ENCODE results near the gene ZNF22. TPM values are rescaled to one million over a fixed set of nuclear protein-coding genes. Genes with fewer than 3 reads are reported as not detected.
A peak's percentile ranks its signal among the peaks of the same experiment; 100 is the strongest.

The ZNF22 gene
- total RNA-seq, 2 experiments from 2014 or later = 18.7 to 19.5 TPM

- H3K4me3 Mint-ChIP-seq = no peak overlapping the region
- H3K9me3 Mint-ChIP-seq = no peaks in the 10 kb centered on the region
- DNase-seq = no peak
- intact Hi-C loops (cut with micrococcal nuclease) = loop anchor here (10.0 kb wide), 1 partner anchor 1151 kb away; no protein-coding TSS in a partner anchor
- CTCF ChIA-PET = interaction anchor here (0.6 to 4.8 kb wide), 2 partner anchors 21 to 33 kb away, joined by 3 to 26 read pairs; no protein-coding TSS in a partner anchor
- no peaks in the 10 kb centered on the region for H3K27me3 Mint-ChIP-seq (ENCODE audit: low read depth)
- peak overlapping the region; percentile 61 for H3K27ac Mint-ChIP-seq
- H3K36me3 Mint-ChIP-seq (ENCODE audit: low read depth) = no peaks in the 10 kb centered on the region
- H3K4me1 Mint-ChIP-seq (ENCODE audit: low read depth) = peaks cover 33% of the 10 kb centered on the region
Observed at GRCh38 chr10:44966129-44966815, 34.5 kb upstream of the ZNF22 start.

DNA sequence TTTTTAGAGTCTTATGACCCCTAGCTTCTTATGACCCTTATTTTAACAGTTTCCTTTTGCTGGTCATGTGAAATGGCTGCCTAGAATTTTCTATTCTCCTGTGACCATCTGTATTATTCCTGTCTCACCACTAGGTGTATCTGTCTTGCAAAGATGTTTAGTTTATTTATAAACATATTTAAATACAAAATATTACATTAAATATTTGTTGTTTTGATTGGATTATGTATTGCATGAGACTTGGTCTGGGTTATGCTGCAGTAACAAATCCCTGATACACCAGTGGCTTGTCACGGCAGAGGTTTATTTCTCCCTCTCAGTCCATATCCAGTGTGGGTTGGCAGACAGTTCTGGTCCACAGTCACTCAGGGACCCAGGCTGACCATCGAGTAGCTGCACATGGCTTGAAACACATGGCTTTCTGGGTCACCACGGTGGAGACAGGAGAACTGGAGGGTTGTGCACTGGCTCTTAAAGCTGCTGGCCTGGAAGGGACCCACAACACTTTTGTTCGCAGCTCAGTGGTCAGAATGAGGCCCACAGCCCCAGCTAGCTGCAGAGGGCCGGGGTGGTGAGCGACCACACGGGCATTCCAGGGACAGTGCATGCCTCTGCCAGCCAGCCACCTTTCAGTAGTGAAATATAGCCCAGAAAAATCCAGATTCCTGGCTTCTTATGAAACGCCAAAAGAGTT lies 33.8 kb upstream of the ZNF22 start:
- Mint-ChIP-seq H3K4me3 (no peak overlapping the region), H3K27me3 (ENCODE audit: low read depth) (no peaks in the 10 kb centered on the region), H3K27ac (no peak overlapping the region), H3K4me1 (ENCODE audit: low read depth) (peaks cover 33% of the 10 kb centered on the region), H3K36me3 (ENCODE audit: low read depth) (no peaks in the 10 kb centered on the region), H3K9me3 (no peaks in the 10 kb centered on the region)
- DNase-seq = no peak
- intact Hi-C loops (cut with micrococcal nuclease) = loop anchor here (10.0 kb wide), 1 partner anchor 1152 kb away; no protein-coding TSS in a partner anchor
- CTCF ChIA-PET = interaction anchor here (0.6 to 4.8 kb wide), 3 partner anchors 21 to 1534 kb away, joined by 3 to 26 read pairs (median 7); no protein-coding TSS in a partner anchor

- Mint-ChIP-seq H3K4me3 (no peak overlapping the region), H3K4me1 (ENCODE audit: low read depth) (peaks cover 33% of the 10 kb centered on the region), H3K9me3 (no peaks in the 10 kb centered on the region), H3K27me3 (ENCODE audit: low read depth) (no peaks in the 10 kb centered on the region), H3K27ac (no peak overlapping the region), H3K36me3 (ENCODE audit: low read depth) (no peaks in the 10 kb centered on the region)
- no peak for DNase-seq
- CTCF ChIA-PET = interaction anchor here (0.6 to 4.8 kb wide), 2 partner anchors 34 to 1535 kb away, joined by 7 to 26 read pairs; no protein-coding TSS in a partner anchor
- intact Hi-C loops (cut with micrococcal nuclease) = loop anchor here (10.0 kb wide), 1 partner anchor 1153 kb away; no protein-coding TSS in a partner anchor
Observed at GRCh38 chr10:44967616-44968015, 33.1 kb upstream of the ZNF22 start.

DNA sequence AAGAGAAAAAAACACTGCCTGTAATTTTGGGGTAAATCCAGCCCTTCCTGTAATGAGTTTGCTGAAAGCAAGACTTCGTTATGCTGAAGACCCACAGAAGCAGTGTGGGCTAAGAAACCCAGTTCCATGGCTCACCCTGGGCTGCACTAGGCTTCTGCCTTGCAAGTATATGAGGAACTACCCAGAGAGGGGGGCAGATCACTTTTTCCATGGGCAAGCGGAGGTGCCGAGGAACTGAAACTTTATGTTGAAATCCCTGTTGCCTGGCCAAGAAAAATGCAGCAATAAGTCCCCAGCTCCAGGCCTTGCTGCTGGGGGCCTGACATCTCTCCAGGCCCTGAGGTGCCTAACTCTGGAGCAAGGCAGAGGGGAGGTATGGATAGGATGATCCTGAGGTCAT lies 32.6 kb upstream of the ZNF22 start:
- Mint-ChIP-seq H3K27me3 (ENCODE audit: low read depth) (no peaks in the 10 kb centered on the region), H3K36me3 (ENCODE audit: low read depth) (no peaks in the 10 kb centered on the region), H3K4me3 (no peak overlapping the region), H3K9me3 (no peaks in the 10 kb centered on the region), H3K27ac (no peak overlapping the region), H3K4me1 (ENCODE audit: low read depth) (peaks cover 33% of the 10 kb centered on the region)
- DNase-seq = peak; percentile 32
- intact Hi-C loops (cut with micrococcal nuclease) = loop anchor here (10.0 kb wide), 1 partner anchor 1153 kb away; no protein-coding TSS in a partner anchor
- CTCF ChIA-PET = interaction anchor here (4.8 kb wide), 1 partner anchor 35 kb away, joined by 26 read pairs; no protein-coding TSS in a partner anchor

DNA sequence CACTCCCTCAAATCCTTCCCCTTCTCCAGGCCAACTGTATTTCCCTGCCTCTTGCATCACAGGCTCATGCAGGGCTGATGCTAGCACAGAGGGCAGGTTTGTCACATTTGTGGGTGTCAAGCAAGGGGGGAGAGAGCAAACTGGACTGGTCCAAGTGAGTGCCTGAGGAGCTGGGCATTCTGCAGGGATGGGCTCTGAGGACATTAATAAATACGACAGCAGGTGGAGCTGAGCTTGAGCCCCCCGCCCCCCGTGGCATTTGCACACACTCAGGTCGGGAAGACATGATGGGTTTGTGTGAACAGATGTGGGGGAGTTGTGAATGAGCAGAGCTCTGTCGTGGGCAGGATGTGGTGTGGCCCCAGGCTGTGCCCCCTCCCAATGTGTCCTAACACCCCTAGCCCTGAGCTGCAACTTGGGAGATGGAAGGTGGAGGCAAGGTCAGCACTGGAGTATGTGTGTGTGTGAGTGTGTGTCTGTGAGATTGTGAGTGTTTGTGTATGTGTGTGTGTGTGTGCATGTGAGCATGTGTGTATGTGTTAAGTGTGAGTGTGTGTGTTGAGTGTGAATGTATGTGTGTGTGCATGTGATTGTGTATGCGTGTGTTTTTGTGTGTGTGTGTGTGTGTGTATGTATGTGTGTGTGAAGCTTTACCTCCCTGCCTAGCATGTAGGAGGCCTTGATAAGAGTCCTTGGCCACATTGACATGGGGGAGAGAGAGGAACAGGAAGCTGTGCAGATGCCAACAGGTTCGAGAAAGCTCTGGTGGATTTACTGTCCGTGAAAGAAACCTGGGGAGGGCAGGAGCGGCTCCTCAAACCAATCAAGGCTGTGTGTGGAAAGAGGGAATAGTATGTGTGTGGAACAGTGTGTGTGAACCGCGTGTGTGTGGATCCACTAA lies 32.0 kb upstream of the ZNF22 start:
- peak; percentile 45 for DNase-seq
- intact Hi-C loops (cut with micrococcal nuclease) = loop anchor here (10.0 kb wide), 1 partner anchor 1154 kb away; no protein-coding TSS in a partner anchor
- Mint-ChIP-seq H3K27me3 (ENCODE audit: low read depth) (no peaks in the 10 kb centered on the region), H3K9me3 (no peaks in the 10 kb centered on the region), H3K36me3 (ENCODE audit: low read depth) (no peaks in the 10 kb centered on the region), H3K4me1 (ENCODE audit: low read depth) (peaks cover 39% of the 10 kb centered on the region), H3K4me3 (no peak overlapping the region), H3K27ac (peak overlapping the region; percentile 0)
- CTCF ChIA-PET = interaction anchor here (4.8 kb wide), 1 partner anchor 35 kb away, joined by 26 read pairs; no protein-coding TSS in a partner anchor

DNA sequence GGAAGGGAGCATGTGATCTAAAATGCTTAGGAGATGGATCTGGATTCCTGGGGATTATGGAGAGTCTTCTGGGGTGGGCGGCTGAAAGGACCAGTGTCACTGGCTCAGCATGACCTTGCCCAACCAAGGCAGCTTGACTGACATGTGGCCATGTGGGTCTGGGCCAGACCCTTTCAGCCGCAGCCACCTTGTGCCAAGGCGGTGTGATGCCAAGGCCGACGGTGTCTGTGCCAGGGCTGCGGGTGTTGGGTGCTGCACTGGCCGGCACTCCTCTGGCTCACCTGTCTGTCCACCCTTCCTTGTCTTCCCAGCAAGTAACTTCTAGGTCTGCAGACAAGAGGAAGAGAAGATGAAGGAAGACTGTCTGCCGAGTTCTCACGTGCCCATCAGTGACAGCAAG lies 30.9 kb upstream of the ZNF22 start:
- H3K27me3 Mint-ChIP-seq (ENCODE audit: low read depth) = no peaks in the 10 kb centered on the region

GRCh38 chr10:44970812-44971395 lies 29.8 kb upstream of the ZNF22 start:
- H3K27me3 Mint-ChIP-seq (ENCODE audit: low read depth) = no peaks in the 10 kb centered on the region
- intact Hi-C loops (cut with micrococcal nuclease) = loop anchor here (10.0 kb wide), 1 partner anchor 56 kb away; the partner anchor contains the start of gene TMEM72
- H3K9me3 Mint-ChIP-seq = no peaks in the 10 kb centered on the region
- peaks cover 40% of the 10 kb centered on the region for H3K4me1 Mint-ChIP-seq (ENCODE audit: low read depth)
- H3K27ac Mint-ChIP-seq = no peak overlapping the region
- no peak for DNase-seq
- H3K36me3 Mint-ChIP-seq (ENCODE audit: low read depth) = no peaks in the 10 kb centered on the region
- CTCF ChIA-PET = interaction anchor here (1.8 kb wide), 1 partner anchor 38 kb away, joined by 4 read pairs; no protein-coding TSS in a partner anchor
- H3K4me3 Mint-ChIP-seq = no peak overlapping the region

More for the DNA sequence above, 30.9 kb upstream of the ZNF22 start:
- Mint-ChIP-seq H3K4me1 (ENCODE audit: low read depth) (peaks cover 42% of the 10 kb centered on the region), H3K36me3 (ENCODE audit: low read depth) (no peaks in the 10 kb centered on the region), H3K27ac (no peak overlapping the region), H3K4me3 (no peak overlapping the region), H3K9me3 (no peaks in the 10 kb centered on the region)
- DNase-seq = no peak
- intact Hi-C loops (cut with micrococcal nuclease) = loop anchor here (10.0 kb wide), 2 partner anchors 55 to 1155 kb away; partner anchors contain the start of gene TMEM72
- CTCF ChIA-PET = interaction anchor here (4.8 kb wide), 1 partner anchor 37 kb away, joined by 26 read pairs; no protein-coding TSS in a partner anchor

- intact Hi-C loops (cut with micrococcal nuclease) = loop anchor here (10.0 kb wide), 1 partner anchor 57 kb away; the partner anchor contains the start of gene TMEM72
- Mint-ChIP-seq H3K4me1 (ENCODE audit: low read depth) (peaks cover 36% of the 10 kb centered on the region), H3K27me3 (ENCODE audit: low read depth) (no peaks in the 10 kb centered on the region), H3K9me3 (no peaks in the 10 kb centered on the region), H3K4me3 (no peak overlapping the region), H3K27ac (no peak overlapping the region), H3K36me3 (ENCODE audit: low read depth) (no peaks in the 10 kb centered on the region)
- no peak for DNase-seq
- CTCF ChIA-PET = interaction anchor here (1.8 kb wide), 1 partner anchor 38 kb away, joined by 4 read pairs; no protein-coding TSS in a partner anchor
Observed at GRCh38 chr10:44971434-44971833, 29.3 kb upstream of the ZNF22 start.

GRCh38 chr10:44971935-44972757 lies 28.6 kb upstream of the ZNF22 start:
- no peak for DNase-seq
- H3K27me3 Mint-ChIP-seq (ENCODE audit: low read depth) = no peaks in the 10 kb centered on the region
- no peak overlapping the region for H3K4me3 Mint-ChIP-seq
- H3K4me1 Mint-ChIP-seq (ENCODE audit: low read depth) = peaks cover 33% of the 10 kb centered on the region
- no peaks in the 10 kb centered on the region for H3K36me3 Mint-ChIP-seq (ENCODE audit: low read depth)
- CTCF ChIA-PET = interaction anchor here (1.5 to 1.8 kb wide), 2 partner anchors 39 to 40 kb away, joined by 4 to 9 read pairs; no protein-coding TSS in a partner anchor
- intact Hi-C loops (cut with micrococcal nuclease) = loop anchor here (10.0 kb wide), 1 partner anchor 57 kb away; the partner anchor contains the start of gene TMEM72
- no peaks in the 10 kb centered on the region for H3K9me3 Mint-ChIP-seq
- no peak overlapping the region for H3K27ac Mint-ChIP-seq

DNA sequence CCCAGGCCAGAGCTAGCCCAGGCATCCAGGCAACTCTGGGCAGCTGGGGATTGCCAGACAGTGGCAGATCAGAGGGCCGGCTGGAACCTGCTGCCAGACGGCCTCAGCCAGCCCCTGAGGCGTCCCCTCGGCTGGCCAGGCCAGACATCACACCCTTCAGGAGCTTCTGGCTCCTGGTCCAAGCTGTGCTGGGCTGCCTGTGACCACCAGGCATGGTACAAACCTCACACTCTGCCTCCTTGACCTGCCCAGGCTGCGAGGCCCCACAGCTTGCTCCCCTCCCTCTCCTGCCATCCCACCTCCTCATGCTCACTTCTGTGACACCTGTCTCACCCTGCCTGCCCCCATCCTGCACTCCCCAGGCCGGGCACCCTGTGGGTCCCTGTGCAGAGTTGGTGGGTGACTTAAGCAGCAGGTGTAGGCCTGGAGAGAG lies 27.8 kb upstream of the ZNF22 start:
- intact Hi-C loops (cut with micrococcal nuclease) = loop anchor here (10.0 kb wide), 1 partner anchor 58 kb away; the partner anchor contains the start of gene TMEM72
- H3K9me3 Mint-ChIP-seq = no peaks in the 10 kb centered on the region
- H3K36me3 Mint-ChIP-seq (ENCODE audit: low read depth) = no peaks in the 10 kb centered on the region
- DNase-seq = no peak
- H3K27me3 Mint-ChIP-seq (ENCODE audit: low read depth) = no peaks in the 10 kb centered on the region
- no peak overlapping the region for H3K4me3 Mint-ChIP-seq
- no peak overlapping the region for H3K27ac Mint-ChIP-seq
- peaks cover 26% of the 10 kb centered on the region for H3K4me1 Mint-ChIP-seq (ENCODE audit: low read depth)
- CTCF ChIA-PET = interaction anchor here (1.5 kb wide), 1 partner anchor 40 kb away, joined by 9 read pairs; no protein-coding TSS in a partner anchor
